ENCODE results near the gene WNT9A.

GRCh38 chr1:227889047-227889862 lies 58.5 kb downstream of the WNT9A start:
- TF ChIP-seq POLR2A (IDR thresholded peaks at IDR 0.05; ENCODE audit: low read depth, low read length) = no peak
- no peak for TF ChIP-seq TAF1 (IDR thresholded peaks at IDR 0.05; ENCODE audit: borderline replicate concordance, low read depth, low read length)
